Activated CD4-positive, alpha-beta T cell treated with anti-CD3 and anti-CD28 coated beads, Interleukin-2, amount 10 ng/mL, durations not matched to agents 24 days and 14 days (primary cell): ENCODE results near the gene HOXB3. TPM values are rescaled to one million over a fixed set of nuclear protein-coding genes. Genes with fewer than 3 reads are reported as not detected.

Experiments
- DNase-seq: peaks from one replicate; pipeline ENCODE4 v3.0.0; 2022
- H3K27ac Mint-ChIP-seq: one replicate; pipeline ENCODE4 v1.8.0; 2022; ENCODE audit warnings: mild to moderate bottlenecking, mixed read lengths
- H3K27me3 Mint-ChIP-seq: one replicate; pipeline ENCODE4 v1.8.0; 2022; ENCODE audit warnings: mixed read lengths
- H3K36me3 Mint-ChIP-seq: one replicate; pipeline ENCODE4 v1.8.0; 2022; ENCODE audit warnings: low read depth, mild to moderate bottlenecking, mixed read lengths
- H3K4me1 Mint-ChIP-seq: one replicate; pipeline ENCODE4 v1.8.0; 2021; ENCODE audit warnings: mixed read lengths
- H3K4me3 Mint-ChIP-seq: one replicate; pipeline ENCODE4 v1.8.0; 2022; ENCODE audit warnings: mild to moderate bottlenecking, moderate library complexity, mixed read lengths
- H3K9me3 Mint-ChIP-seq: one replicate; pipeline ENCODE4 v1.8.0; 2021; ENCODE audit warnings: mixed read lengths
- intact Hi-C: fragments of 100-400 bp; cut with micrococcal nuclease; formaldehyde crosslinking; loops from one replicate; pipeline ENCODE4 v1.15.1; 2023
- total RNA-seq: library from RNA; stranded (reverse); gene quantifications from 2 replicates; pipeline ENCODE4 v1.2.3, GENCODE V29; 2022

Gene HOXB3
- total RNA-seq, 1 donor from 2014 or later = 3.7 TPM

DNA sequence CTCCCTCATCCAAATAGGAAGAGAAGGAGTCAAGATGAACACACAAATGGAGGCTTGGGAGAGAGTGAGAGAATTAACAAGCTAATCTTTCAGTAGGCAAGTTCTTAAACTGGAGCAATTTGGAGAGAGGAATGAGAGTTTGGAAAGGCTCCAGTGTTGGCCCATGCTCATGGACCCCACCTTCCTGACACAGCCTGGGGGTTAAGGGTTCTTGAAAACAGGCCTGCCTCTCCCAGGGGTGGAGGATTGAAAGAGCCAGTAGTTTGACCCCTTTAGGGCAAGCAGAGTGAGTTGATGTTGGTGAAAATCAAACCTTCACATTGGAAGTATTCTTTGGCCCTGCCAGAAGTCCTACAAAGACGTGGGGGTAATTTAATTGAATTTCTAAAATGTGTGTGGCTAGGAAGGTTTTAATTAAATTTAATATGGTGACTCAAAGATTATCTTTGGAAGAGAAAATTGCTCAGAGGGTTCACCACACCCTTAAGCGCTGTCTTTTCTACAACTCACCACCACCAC is 5.8 kb downstream of the HOXB3 start:
- Mint-ChIP-seq H3K4me3 (peak overlapping the region; percentile 87), H3K4me1 (peaks cover 71% of the 10 kb centered on the region), H3K36me3 (peaks cover 6% of the 10 kb centered on the region), H3K27me3 (peaks cover 80% of the 10 kb centered on the region), H3K27ac (no peak overlapping the region), H3K9me3 (no peaks in the 10 kb centered on the region)
- DNase-seq = no peak
- intact Hi-C loops = no loop called here

- no peak overlapping the region for H3K27ac Mint-ChIP-seq
Observed at GRCh38 chr17:48583708-48584222, 6.3 kb downstream of the HOXB3 start.

DNA sequence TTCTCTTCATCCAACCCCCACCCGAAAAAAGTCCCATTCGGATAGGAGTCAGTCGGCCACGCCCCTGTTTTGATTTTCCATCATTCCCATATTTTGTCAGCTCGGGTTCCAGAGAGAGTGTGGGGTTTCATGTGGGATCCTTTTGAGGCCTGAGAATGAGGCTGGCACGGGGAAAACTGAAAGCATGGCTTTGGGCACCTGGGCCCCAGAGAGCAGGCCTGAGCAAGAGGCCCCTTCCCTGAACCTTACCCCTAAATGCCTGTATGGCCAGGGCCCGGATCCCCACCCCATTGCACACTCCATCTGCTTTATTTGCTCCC is 7.3 kb downstream of the HOXB3 start:
- Mint-ChIP-seq H3K4me1 (peaks cover 73% of the 10 kb centered on the region), H3K36me3 (peaks cover 6% of the 10 kb centered on the region), H3K4me3 (peak overlapping the region; percentile 72), H3K9me3 (no peaks in the 10 kb centered on the region), H3K27ac (peak overlapping the region; percentile 43), H3K27me3 (peaks cover 71% of the 10 kb centered on the region)
- DNase-seq = no peak
- intact Hi-C loops = no loop called here

More at GRCh38 chr17:48583708-48584222, 6.3 kb downstream of the HOXB3 start:
- no peaks in the 10 kb centered on the region for H3K9me3 Mint-ChIP-seq
- no peak for DNase-seq
- H3K36me3 Mint-ChIP-seq = peaks cover 6% of the 10 kb centered on the region
- intact Hi-C loops = no loop called here
- peak overlapping the region; percentile 11 for H3K4me3 Mint-ChIP-seq
- peaks cover 81% of the 10 kb centered on the region for H3K27me3 Mint-ChIP-seq
- H3K4me1 Mint-ChIP-seq = peaks cover 76% of the 10 kb centered on the region

DNA sequence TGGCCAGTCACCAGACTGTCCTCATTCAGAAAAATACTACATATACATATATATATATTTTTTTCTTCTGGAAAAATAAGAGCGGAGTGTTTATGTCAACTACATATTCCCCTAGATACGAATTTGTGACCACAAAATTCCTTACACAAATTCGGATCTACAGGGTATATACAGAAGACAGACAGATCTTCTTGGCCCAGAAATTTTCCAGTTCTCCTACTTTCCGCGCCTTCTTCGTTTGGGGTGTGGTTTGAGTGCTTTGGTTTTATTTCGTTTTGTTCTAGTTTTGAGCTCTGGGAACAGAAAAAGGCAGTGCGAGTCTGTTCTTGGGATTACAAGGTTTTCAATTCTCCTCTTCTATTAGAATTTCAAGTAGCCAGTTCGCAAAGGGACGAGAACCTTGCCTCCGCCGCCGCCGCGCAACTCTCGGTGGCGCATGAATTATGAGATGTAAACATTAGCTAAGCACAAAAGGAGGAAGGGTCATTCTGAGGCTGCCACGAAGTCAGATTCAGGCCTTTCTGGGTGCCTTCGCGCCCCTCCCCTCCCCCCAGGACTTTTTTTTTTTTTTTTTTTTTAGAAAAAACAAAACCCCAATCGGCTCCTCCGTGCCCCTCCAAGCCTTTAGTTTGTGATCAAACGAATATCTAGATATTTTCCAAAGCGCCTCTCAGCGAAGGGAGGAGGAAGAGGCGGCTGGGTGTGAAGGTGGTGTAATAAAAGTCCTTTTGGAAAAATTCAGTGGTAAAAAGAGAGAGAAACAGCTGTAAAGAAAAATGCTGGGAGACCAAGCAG is 10.1 kb downstream of the HOXB3 start:
- intact Hi-C loops = loop anchor here (2.0 kb wide), 1 partner anchor 37 kb away; no protein-coding TSS in a partner anchor
- H3K36me3 Mint-ChIP-seq = peaks cover 8% of the 10 kb centered on the region

DNA sequence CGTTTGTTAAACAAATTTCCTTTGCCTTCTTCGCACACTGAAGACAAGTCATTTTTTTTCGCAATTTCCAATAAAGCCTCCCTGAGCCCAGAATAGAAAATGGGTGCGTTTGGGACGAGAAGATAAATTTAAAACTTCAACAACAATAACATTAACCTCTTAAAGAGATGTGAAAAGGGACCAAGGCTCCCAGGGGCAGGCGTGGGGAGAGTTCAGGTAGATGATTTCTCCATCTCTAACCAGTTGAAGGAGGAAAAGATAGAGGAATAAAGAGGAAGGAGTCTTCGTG is 10.6 kb downstream of the HOXB3 start:
- H3K4me1 Mint-ChIP-seq = peaks cover 58% of the 10 kb centered on the region
- peak overlapping the region; percentile 65 for H3K27ac Mint-ChIP-seq
- no peaks in the 10 kb centered on the region for H3K9me3 Mint-ChIP-seq
- intact Hi-C loops = loop anchor here (2.0 kb wide), 1 partner anchor 37 kb away; no protein-coding TSS in a partner anchor
- DNase-seq = no peak
- peak overlapping the region; percentile 92 for H3K4me3 Mint-ChIP-seq
- H3K27me3 Mint-ChIP-seq = peaks cover 48% of the 10 kb centered on the region
- H3K36me3 Mint-ChIP-seq = peaks cover 8% of the 10 kb centered on the region

More for the DNA sequence above, 10.1 kb downstream of the HOXB3 start:
- peaks cover 50% of the 10 kb centered on the region for H3K27me3 Mint-ChIP-seq
- H3K4me3 Mint-ChIP-seq = peak overlapping the region; percentile 92
- no peaks in the 10 kb centered on the region for H3K9me3 Mint-ChIP-seq
- H3K4me1 Mint-ChIP-seq = peaks cover 62% of the 10 kb centered on the region
- peak overlapping the region; percentile 42 for H3K27ac Mint-ChIP-seq
- peak; percentile 59 for DNase-seq

GRCh38 chr17:48578616-48579470 is 11.2 kb downstream of the HOXB3 start:
- H3K36me3 Mint-ChIP-seq = peaks cover 8% of the 10 kb centered on the region
- peak overlapping the region; percentile 86 for H3K27ac Mint-ChIP-seq
- H3K27me3 Mint-ChIP-seq = peaks cover 44% of the 10 kb centered on the region

GRCh38 chr17:48577946-48578615 is 12.0 kb downstream of the HOXB3 start, which contains the start of gene HOXB4:
Gene HOXB4 (minus strand): TSS chr17:48578350. CDS start chr17:48578319, 31 bp downstream.
- Mint-ChIP-seq H3K9me3 (no peaks in the 10 kb centered on the region), H3K27ac (peak within 1 kb of the TSS; percentile 86), H3K27me3 (peaks cover 38% of the 10 kb centered on the region), H3K36me3 (peaks cover 5% of the 10 kb centered on the region), H3K4me1 (peaks cover 60% of the 10 kb centered on the region), H3K4me3 (peak within 1 kb of the TSS; percentile 92)
- intact Hi-C loops = loop anchor here (2.0 kb wide), 1 partner anchor 35 kb away; no protein-coding TSS in a partner anchor
- DNase-seq = peak; percentile 93

More at GRCh38 chr17:48578616-48579470, 11.2 kb downstream of the HOXB3 start:
- intact Hi-C loops = loop anchor here (2.0 kb wide), 1 partner anchor 36 kb away; no protein-coding TSS in a partner anchor
- Mint-ChIP-seq H3K4me1 (peaks cover 56% of the 10 kb centered on the region), H3K4me3 (peak overlapping the region; percentile 92), H3K9me3 (no peaks in the 10 kb centered on the region)
- peak; percentile 63 for DNase-seq

- Mint-ChIP-seq H3K27ac (peak overlapping the region; percentile 81), H3K4me1 (peaks cover 54% of the 10 kb centered on the region), H3K9me3 (no peaks in the 10 kb centered on the region), H3K36me3 (peaks cover 5% of the 10 kb centered on the region), H3K27me3 (peaks cover 32% of the 10 kb centered on the region), H3K4me3 (peak overlapping the region; percentile 86)
- DNase-seq = peak; percentile 69
- intact Hi-C loops = no loop called here
Observed at GRCh38 chr17:48577330-48577945, 12.6 kb downstream of the HOXB3 start.

- intact Hi-C loops = no loop called here
- peaks cover 5% of the 10 kb centered on the region for H3K36me3 Mint-ChIP-seq
- H3K4me1 Mint-ChIP-seq = peaks cover 51% of the 10 kb centered on the region
- no peaks in the 10 kb centered on the region for H3K9me3 Mint-ChIP-seq
- peak; percentile 68 for DNase-seq
- peak overlapping the region; percentile 71 for H3K27ac Mint-ChIP-seq
- H3K27me3 Mint-ChIP-seq = peaks cover 27% of the 10 kb centered on the region
- H3K4me3 Mint-ChIP-seq = peak overlapping the region; percentile 86
Observed at GRCh38 chr17:48576479-48577309, 13.3 kb downstream of the HOXB3 start.

DNA sequence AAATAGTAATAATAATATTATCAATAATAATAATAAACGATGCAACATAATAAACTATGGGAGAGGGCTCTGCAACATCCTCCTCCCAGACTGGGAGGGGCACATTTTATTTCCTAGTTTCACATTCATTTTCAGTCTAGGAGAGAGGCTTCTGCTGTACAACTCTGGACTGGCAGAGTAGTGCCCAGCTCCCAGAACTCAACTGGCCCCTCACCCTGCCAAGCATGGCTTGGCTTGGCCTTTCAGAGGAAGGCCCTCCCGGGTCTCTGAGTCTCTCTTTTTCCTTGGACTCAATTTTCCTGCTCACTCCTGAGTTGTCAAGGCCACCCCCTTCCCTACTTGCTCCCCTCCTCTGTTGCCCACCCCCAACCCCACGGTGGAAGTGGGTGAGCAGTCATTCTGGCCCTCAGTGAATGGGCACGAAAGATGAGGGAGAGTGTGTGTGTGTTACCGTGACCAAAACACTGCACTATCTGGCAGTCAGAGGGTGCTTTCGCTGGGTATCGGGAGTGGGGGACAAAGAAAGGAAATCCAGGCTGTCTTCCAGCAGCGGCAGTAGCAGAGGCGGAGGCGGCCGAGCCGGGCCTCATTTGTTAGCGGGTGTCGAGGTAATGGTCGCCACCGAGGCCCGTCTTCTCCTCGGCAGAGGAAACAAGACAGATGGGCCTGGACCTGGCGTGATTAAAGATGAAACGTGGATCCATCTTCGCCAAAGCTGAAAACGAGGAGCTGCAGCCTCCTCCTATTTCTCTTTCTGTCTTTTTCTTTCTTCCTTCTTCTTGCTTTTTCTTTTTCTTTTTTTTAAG is 14.2 kb downstream of the HOXB3 start:
- peaks cover 43% of the 10 kb centered on the region for H3K4me1 Mint-ChIP-seq
- intact Hi-C loops = no loop called here

GRCh38 chr17:48575066-48575582 is 14.9 kb downstream of the HOXB3 start:
- H3K4me1 Mint-ChIP-seq = peaks cover 37% of the 10 kb centered on the region
- H3K27me3 Mint-ChIP-seq = peaks cover 12% of the 10 kb centered on the region
- no peak overlapping the region for H3K27ac Mint-ChIP-seq
- intact Hi-C loops = no loop called here
- peaks cover 6% of the 10 kb centered on the region for H3K36me3 Mint-ChIP-seq
- H3K4me3 Mint-ChIP-seq = no peak overlapping the region
- no peak for DNase-seq
- no peaks in the 10 kb centered on the region for H3K9me3 Mint-ChIP-seq

More for the DNA sequence above, 14.2 kb downstream of the HOXB3 start:
- Mint-ChIP-seq H3K9me3 (no peaks in the 10 kb centered on the region), H3K36me3 (peaks cover 7% of the 10 kb centered on the region), H3K27ac (peak overlapping the region; percentile 18), H3K4me3 (peak overlapping the region; percentile 60), H3K27me3 (peaks cover 19% of the 10 kb centered on the region)
- peak; percentile 70 for DNase-seq
